Keratinocyte (primary cell): Measurements from ENCODE around the gene DIP2C.
"Not testable (repeated sequence)": the region's sequence is repeated elsewhere in the genome, so short reads cannot be mapped to it uniquely, and the experiment has no call there.

ENCODE experiments used
- CTCF ChIP-seq, 3 experiments: IDR thresholded peaks in 1 of 3; conservative IDR thresholded peaks in 1 of 3; optimal IDR thresholded peaks in 1 of 3; 2 replicates in 2 of 3; 3 replicates in 1 of 3; pipeline versions ENCODE3 to v1.5.1; 2011; ENCODE audit warnings: low read length in 3 of 3, mild to moderate bottlenecking in 3 of 3, moderate library complexity in 2 of 3, control low read depth in 1 of 3, inconsistent platforms in 1 of 3; ENCODE audit not compliant: insufficient read depth in 2 of 3; ENCODE audit errors: extremely low read depth in 1 of 3
- EZH2 ChIP-seq: IDR thresholded peaks from one replicate; pipeline ENCODE4 v1.6.1; 2012; ENCODE audit warnings: inconsistent platforms, mild to moderate bottlenecking, low read length, moderate library complexity

- not testable (repeated sequence) for TF ChIP-seq CTCF (optimal IDR thresholded peaks at IDR 0.05 in 1 of 3, IDR thresholded peaks at IDR 0.05 in 1 of 3, conservative IDR thresholded peaks at IDR 0.05 in 1 of 3; ENCODE audit: extremely low read depth in 1 of 3, insufficient read depth in 2 of 3, low read length in 3 of 3); EZH2
These were observed 341.7 kb downstream of the DIP2C start for GRCh38 chr10:347774-348173.
